ENCODE measurements around the gene ANP32E.

Gene ANP32E

DNA sequence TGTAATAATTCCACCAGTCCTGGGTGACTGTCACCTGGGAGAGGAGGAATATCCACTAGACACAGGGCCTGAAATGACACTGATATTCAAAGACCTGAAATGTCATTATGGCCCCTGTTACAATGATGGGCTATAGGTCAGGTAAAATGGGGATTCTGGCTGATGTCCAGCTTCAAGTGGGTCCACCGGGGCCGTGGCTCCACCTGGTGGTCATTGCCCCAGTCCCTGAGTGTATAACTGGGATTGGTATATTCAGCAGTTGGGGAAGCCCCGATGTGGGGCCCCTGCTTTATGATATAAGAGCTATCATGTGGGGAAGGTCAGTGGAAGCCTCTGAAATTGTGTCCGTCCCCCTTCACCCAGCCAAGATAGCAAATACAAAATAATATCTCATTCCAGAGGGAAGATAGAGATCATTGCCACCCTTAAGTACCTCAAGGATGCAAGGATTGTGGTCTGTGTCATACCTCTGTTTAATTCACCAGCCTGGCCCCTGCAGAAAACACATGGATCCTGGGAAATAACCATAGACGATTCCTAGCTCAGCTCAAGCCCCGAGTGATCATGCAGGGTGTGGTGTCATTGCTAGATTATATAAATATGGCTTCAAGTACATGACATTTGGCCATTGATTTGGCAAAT, 66.8 kb downstream of the ANP32E start:
- peak; percentile 72 for DNase-seq (ENCODE audit: low spot score)
